ENCODE data around the gene LAMTOR2. TPM values are rescaled to one million over a fixed set of nuclear protein-coding genes. Genes with fewer than 3 reads are reported as not detected.
A peak's percentile ranks its signal among the peaks of the same experiment; 100 is the strongest.

The LAMTOR2 gene
- total RNA-seq, 1 experiment from 2014 or later, result 50.6 TPM

DNA sequence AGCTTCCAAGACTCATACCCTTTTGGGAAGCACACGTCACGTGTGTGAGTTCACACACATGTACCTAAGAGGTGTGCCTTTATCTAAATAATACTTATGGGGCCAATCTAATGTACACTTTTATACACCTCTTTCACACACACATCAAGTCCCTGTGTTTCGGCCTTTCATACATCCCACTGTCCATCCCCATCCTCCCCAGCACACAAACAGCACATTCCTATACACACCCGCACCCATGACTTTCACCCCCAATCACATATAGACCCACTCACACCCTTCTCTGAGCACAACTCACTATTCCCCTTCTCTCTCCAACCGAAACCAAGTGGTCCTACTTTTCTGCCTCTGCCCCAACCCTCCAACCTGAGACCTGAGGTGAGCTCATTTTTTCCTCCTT lies 24.1 kb downstream of the LAMTOR2 start:
- WGBS (ENCODE audit: extremely low coverage, insufficient read length, low lambda C conversion rate), result no CpG with 5 or more reads among the region's 5 CpGs
- H3T11ph ChIP-seq (ENCODE audit: low read length), result no peak overlapping the region
- peaks cover 20 to 54% (median 50%) of the 10 kb centered on the region in 3 experiments; a peak in 6 of 7 replicates for H3K36me3 Mint-ChIP-seq (ENCODE audit: insufficient read depth in 1 of 3, low read depth in 3 of 3)

More for the DNA sequence above, 24.1 kb downstream of the LAMTOR2 start:
- Mint-ChIP-seq H3K27me3 (ENCODE audit: low read depth) (no peaks in the 10 kb centered on the region), H3K4me1 (peaks cover 60 to 66% of the 10 kb centered on the region in 2 experiments), H3K4me3 (peak overlapping the region; percentile 43 to 97), H3K27ac (peak overlapping the region in 1 of 3 experiments; percentile 64; a peak in 3 of 7 replicates), H3K9me3 (no peaks in the 10 kb centered on the region; a peak in 1 of 5 replicates)
- Histone ChIP-seq H3K18ac (ENCODE audit: insufficient read length, low read depth, low read length) (no peak overlapping the region), H3K56ac (ENCODE audit: insufficient read length, low read depth, low read length) (no peak overlapping the region), H3K79me2 (ENCODE audit: insufficient read depth, low read length) (peaks cover 23% of the 10 kb centered on the region; the same call in 1 of the 2 replicates), H3K4me2 (ENCODE audit: insufficient read depth, insufficient read length, low read length) (peak overlapping the region; percentile 3), H2BK120ac (ENCODE audit: low read depth, low read length, poor library complexity, severe bottlenecking) (no peak overlapping the region), H3K23me2 (ENCODE audit: insufficient read length, low read depth, low read length, poor library complexity, severe bottlenecking) (peaks cover 13% of the 10 kb centered on the region), H4K20me1 (ENCODE audit: control insufficient read depth, insufficient read depth, insufficient read length) (no peaks in the 10 kb centered on the region), H4K91ac (ENCODE audit: insufficient read length, low read depth, low read length) (no peak overlapping the region), H4K5ac (ENCODE audit: insufficient read length, low read depth, low read length) (no peak overlapping the region), H2BK5ac (ENCODE audit: insufficient read length, low read length) (no peak overlapping the region), H3K23ac (ENCODE audit: insufficient read length, low read depth, low read length) (no peak overlapping the region), H2AFZ (ENCODE audit: low read length) (no peak overlapping the region), H2AK5ac (ENCODE audit: insufficient read length, low read length) (no peak overlapping the region), H2BK15ac (ENCODE audit: low read depth, low read length) (no peak overlapping the region), H3K9me3 (ENCODE audit: control insufficient read depth, low read depth, low read length) (no peaks in the 10 kb centered on the region), H4K8ac (replicated peaks; ENCODE audit: insufficient read length, low read depth, low read length) (no peak overlapping the region), H2BK20ac (ENCODE audit: low read depth, low read length, poor library complexity, severe bottlenecking) (no peak overlapping the region), H2BK12ac (ENCODE audit: insufficient read length, low read depth, low read length) (no peak overlapping the region), H3K9ac (ENCODE audit: extremely low read depth, insufficient read length, low read length) (no peak overlapping the region), H3K79me1 (ENCODE audit: insufficient read depth, low read depth, low read length, poor library complexity, severe bottlenecking) (no peaks in the 10 kb centered on the region), H3K27me3 (ENCODE audit: insufficient read depth, low read length) (no peaks in the 10 kb centered on the region), H3K4me1 (ENCODE audit: insufficient read depth, low read length) (peaks cover 21% of the 10 kb centered on the region), H3K14ac (ENCODE audit: insufficient read depth, low read length) (no peak overlapping the region), H3K4ac (ENCODE audit: low read depth, low read length) (no peak overlapping the region), H3K27ac (ENCODE audit: insufficient read length, low read depth, low read length) (no peak overlapping the region)
- TF ChIP-seq, protein P1, sequence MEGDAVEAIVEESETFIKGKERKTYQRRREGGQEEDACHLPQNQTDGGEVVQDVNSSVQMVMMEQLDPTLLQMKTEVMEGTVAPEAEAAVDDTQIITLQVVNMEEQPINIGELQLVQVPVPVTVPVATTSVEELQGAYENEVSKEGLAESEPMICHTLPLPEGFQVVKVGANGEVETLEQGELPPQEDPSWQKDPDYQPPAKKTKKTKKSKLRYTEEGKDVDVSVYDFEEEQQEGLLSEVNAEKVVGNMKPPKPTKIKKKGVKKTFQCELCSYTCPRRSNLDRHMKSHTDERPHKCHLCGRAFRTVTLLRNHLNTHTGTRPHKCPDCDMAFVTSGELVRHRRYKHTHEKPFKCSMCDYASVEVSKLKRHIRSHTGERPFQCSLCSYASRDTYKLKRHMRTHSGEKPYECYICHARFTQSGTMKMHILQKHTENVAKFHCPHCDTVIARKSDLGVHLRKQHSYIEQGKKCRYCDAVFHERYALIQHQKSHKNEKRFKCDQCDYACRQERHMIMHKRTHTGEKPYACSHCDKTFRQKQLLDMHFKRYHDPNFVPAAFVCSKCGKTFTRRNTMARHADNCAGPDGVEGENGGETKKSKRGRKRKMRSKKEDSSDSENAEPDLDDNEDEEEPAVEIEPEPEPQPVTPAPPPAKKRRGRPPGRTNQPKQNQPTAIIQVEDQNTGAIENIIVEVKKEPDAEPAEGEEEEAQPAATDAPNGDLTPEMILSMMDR (conservative IDR thresholded peaks at IDR 0.05), result no peak
- DNase-seq, result no peak

Measured in H9 (cell line).